HCT116 (cell line): Measurements from ENCODE around the gene ZNF735.

ENCODE experiments used
- CEBPB ChIP-seq: IDR thresholded peaks from 2 replicates; pipeline ENCODE4 v1.6.1; 2012; ENCODE audit warnings: low read depth
- EGR1 ChIP-seq: IDR thresholded peaks from 2 replicates; pipeline ENCODE4 v1.6.1; 2012; ENCODE audit warnings: low read depth
- ELF1 ChIP-seq: IDR thresholded peaks from 2 replicates; pipeline ENCODE4 v1.6.1; 2012; ENCODE audit warnings: low read depth, borderline replicate concordance
- MAX ChIP-seq: IDR thresholded peaks from 2 replicates; pipeline ENCODE4 v1.6.1; 2012
- POLR2A ChIP-seq: IDR thresholded peaks from 2 replicates; pipeline ENCODE4 v1.7.0; 2011; ENCODE audit warnings: borderline replicate concordance; ENCODE audit not compliant: insufficient read depth, insufficient read length; ENCODE audit errors: extremely low read depth
- POLR2AphosphoS5 ChIP-seq: IDR thresholded peaks from 2 replicates; pipeline ENCODE4 v1.6.1; 2011; ENCODE audit warnings: mild to moderate bottlenecking, low read depth, low read length, moderate library complexity
- RAD21 ChIP-seq: IDR thresholded peaks from 2 replicates; pipeline ENCODE4 v1.6.1; 2012; ENCODE audit warnings: low read depth, mild to moderate bottlenecking
- REST ChIP-seq: IDR thresholded peaks from 2 replicates; pipeline ENCODE4 v1.6.1; 2012; ENCODE audit warnings: low read depth
- SIN3A ChIP-seq: IDR thresholded peaks from 2 replicates; pipeline ENCODE4 v1.6.1; 2012; ENCODE audit warnings: low read depth
- SP1 ChIP-seq: IDR thresholded peaks from 2 replicates; pipeline ENCODE4 v1.6.1; 2012; ENCODE audit warnings: low read depth
- ZFX ChIP-seq: fragments of 450-650 bp; IDR thresholded peaks from 2 replicates; pipeline ENCODE4 v1.6.1; 2017
- TF ChIP-seq, protein P1 (sequence below): IDR thresholded peaks from 2 replicates; pipeline ENCODE4 v1.6.1; 2012
- TF ChIP-seq, protein P2 (sequence below), 3 experiments: fragments of 200-600 bp in 1 of 3; sonication (generic) in 1 of 3; IDR thresholded peaks in 2 of 3; conservative IDR thresholded peaks in 1 of 3; 2 replicates each; pipeline ENCODE4 v1.5.1; 2012 to 2017; ENCODE audit warnings: low read depth in 2 of 3, low read length in 2 of 3, antibody characterized with exemption in 1 of 3, borderline replicate concordance in 1 of 3, control low read depth in 1 of 3, mild to moderate bottlenecking in 1 of 3, mixed read lengths in 1 of 3, mixed run types in 1 of 3, moderate library complexity in 1 of 3; ENCODE audit not compliant: insufficient read depth in 1 of 3

GRCh38 chr7:64266341-64266919 is 59.4 kb downstream of the ZNF735 start:
- TF ChIP-seq, protein P1, sequence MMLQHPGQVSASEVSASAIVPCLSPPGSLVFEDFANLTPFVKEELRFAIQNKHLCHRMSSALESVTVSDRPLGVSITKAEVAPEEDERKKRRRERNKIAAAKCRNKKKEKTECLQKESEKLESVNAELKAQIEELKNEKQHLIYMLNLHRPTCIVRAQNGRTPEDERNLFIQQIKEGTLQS = no peak
- TF ChIP-seq ELF1 = no peak
- TF ChIP-seq ZFX = no peak
- no peak for TF ChIP-seq POLR2AphosphoS5
- TF ChIP-seq, protein P2, sequence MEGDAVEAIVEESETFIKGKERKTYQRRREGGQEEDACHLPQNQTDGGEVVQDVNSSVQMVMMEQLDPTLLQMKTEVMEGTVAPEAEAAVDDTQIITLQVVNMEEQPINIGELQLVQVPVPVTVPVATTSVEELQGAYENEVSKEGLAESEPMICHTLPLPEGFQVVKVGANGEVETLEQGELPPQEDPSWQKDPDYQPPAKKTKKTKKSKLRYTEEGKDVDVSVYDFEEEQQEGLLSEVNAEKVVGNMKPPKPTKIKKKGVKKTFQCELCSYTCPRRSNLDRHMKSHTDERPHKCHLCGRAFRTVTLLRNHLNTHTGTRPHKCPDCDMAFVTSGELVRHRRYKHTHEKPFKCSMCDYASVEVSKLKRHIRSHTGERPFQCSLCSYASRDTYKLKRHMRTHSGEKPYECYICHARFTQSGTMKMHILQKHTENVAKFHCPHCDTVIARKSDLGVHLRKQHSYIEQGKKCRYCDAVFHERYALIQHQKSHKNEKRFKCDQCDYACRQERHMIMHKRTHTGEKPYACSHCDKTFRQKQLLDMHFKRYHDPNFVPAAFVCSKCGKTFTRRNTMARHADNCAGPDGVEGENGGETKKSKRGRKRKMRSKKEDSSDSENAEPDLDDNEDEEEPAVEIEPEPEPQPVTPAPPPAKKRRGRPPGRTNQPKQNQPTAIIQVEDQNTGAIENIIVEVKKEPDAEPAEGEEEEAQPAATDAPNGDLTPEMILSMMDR (IDR thresholded peaks at IDR 0.05 in 2 of 3, conservative IDR thresholded peaks at IDR 0.05 in 1 of 3; ENCODE audit: borderline replicate concordance in 1 of 3, insufficient read depth in 1 of 3, low read depth in 2 of 3, low read length in 2 of 3) = no peak
- TF ChIP-seq CEBPB = no peak
- TF ChIP-seq POLR2A = no peak
- no peak for TF ChIP-seq MAX
- no peak for TF ChIP-seq SP1
- no peak for TF ChIP-seq SIN3A
- TF ChIP-seq RAD21 = no peak
- TF ChIP-seq REST = no peak
- TF ChIP-seq EGR1 = no peak
